Keratinocyte (primary cell): ENCODE results near the gene SPOCD1.

ENCODE experiments used
- EZH2 ChIP-seq: IDR thresholded peaks from one replicate; pipeline ENCODE4 v1.6.1; 2012; ENCODE audit warnings: inconsistent platforms, mild to moderate bottlenecking, low read length, moderate library complexity
- TF ChIP-seq, protein P1 (sequence below), 3 experiments: IDR thresholded peaks in 1 of 3; conservative IDR thresholded peaks in 1 of 3; optimal IDR thresholded peaks in 1 of 3; 2 replicates in 2 of 3; 3 replicates in 1 of 3; pipeline versions ENCODE3 to v1.5.1; 2011; ENCODE audit warnings: low read length in 3 of 3, mild to moderate bottlenecking in 3 of 3, moderate library complexity in 2 of 3, control low read depth in 1 of 3, inconsistent platforms in 1 of 3; ENCODE audit not compliant: insufficient read depth in 2 of 3; ENCODE audit errors: extremely low read depth in 1 of 3

GRCh38 chr1:31791131-31791858, 24.5 kb downstream of the SPOCD1 start:
- TF ChIP-seq EZH2 = no peak
- TF ChIP-seq, protein P1, sequence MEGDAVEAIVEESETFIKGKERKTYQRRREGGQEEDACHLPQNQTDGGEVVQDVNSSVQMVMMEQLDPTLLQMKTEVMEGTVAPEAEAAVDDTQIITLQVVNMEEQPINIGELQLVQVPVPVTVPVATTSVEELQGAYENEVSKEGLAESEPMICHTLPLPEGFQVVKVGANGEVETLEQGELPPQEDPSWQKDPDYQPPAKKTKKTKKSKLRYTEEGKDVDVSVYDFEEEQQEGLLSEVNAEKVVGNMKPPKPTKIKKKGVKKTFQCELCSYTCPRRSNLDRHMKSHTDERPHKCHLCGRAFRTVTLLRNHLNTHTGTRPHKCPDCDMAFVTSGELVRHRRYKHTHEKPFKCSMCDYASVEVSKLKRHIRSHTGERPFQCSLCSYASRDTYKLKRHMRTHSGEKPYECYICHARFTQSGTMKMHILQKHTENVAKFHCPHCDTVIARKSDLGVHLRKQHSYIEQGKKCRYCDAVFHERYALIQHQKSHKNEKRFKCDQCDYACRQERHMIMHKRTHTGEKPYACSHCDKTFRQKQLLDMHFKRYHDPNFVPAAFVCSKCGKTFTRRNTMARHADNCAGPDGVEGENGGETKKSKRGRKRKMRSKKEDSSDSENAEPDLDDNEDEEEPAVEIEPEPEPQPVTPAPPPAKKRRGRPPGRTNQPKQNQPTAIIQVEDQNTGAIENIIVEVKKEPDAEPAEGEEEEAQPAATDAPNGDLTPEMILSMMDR (optimal IDR thresholded peaks at IDR 0.05 in 1 of 3, IDR thresholded peaks at IDR 0.05 in 1 of 3, conservative IDR thresholded peaks at IDR 0.05 in 1 of 3; ENCODE audit: extremely low read depth in 1 of 3, insufficient read depth in 2 of 3, low read length in 3 of 3) = no peak
